ENCODE data around the gene LPA. TPM values are rescaled to one million over a fixed set of nuclear protein-coding genes. Genes with fewer than 3 reads are reported as not detected.
"Not testable (repeated sequence)": the region's sequence is repeated elsewhere in the genome, so short reads cannot be mapped to it uniquely, and the experiment has no call there.

The LPA gene
- total RNA-seq, 1 donor from 2014 or later = not detected

GRCh38 chr6:160581406-160581805 lies 82.7 kb downstream of the LPA start:
- TF ChIP-seq CTCF (IDR thresholded peaks at IDR 0.05) = no peak
- Mint-ChIP-seq H3K27ac (ENCODE audit: unreplicated experiment) (no peak overlapping the region), H3K4me1 (ENCODE audit: low read depth) (no peaks in the 10 kb centered on the region), H3K36me3 (ENCODE audit: low read depth) (no peaks in the 10 kb centered on the region), H3K9me3 (ENCODE audit: low read depth) (peaks cover 20% of the 10 kb centered on the region), H3K4me3 (ENCODE audit: unreplicated experiment) (no peak overlapping the region), H3K27me3 (ENCODE audit: low read depth) (no peaks in the 10 kb centered on the region)
- DNase-seq (ENCODE audit: low spot score) = no peak

GRCh38 chr6:160578515-160578914 lies 85.6 kb downstream of the LPA start:
- not testable (repeated sequence) for H3K36me3 Mint-ChIP-seq (ENCODE audit: low read depth); H3K4me1 Mint-ChIP-seq (ENCODE audit: low read depth)

DNA sequence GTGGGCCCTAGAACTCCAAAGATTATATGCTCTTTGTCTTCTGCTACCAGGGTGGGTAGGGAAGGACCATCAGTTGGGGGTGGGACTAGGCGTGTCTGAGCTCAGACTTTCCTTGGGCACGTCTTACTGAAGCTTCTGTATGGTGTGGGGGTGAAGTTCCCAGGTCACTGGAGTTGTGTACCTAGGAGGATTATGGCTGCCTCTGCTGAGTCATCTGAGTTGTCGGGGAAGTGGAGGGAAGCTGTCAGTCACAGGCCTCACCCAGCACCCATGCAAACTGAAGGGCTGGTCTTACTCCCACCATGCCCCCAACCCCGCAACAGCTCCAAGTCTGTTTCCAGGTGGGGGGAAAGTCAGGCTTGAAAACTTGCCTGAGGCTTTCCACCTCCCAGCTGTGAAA lies 90.1 kb downstream of the LPA start:
- H3K4me3 Mint-ChIP-seq (ENCODE audit: unreplicated experiment) = no peak overlapping the region
- H3K9me3 Mint-ChIP-seq (ENCODE audit: low read depth) = peaks cover 15% of the 10 kb centered on the region
- no peaks in the 10 kb centered on the region for H3K27me3 Mint-ChIP-seq (ENCODE audit: low read depth)
- H3K36me3 Mint-ChIP-seq (ENCODE audit: low read depth) = no peaks in the 10 kb centered on the region
- no peaks in the 10 kb centered on the region for H3K4me1 Mint-ChIP-seq (ENCODE audit: low read depth)
- DNase-seq (ENCODE audit: low spot score) = no peak
- H3K27ac Mint-ChIP-seq (ENCODE audit: unreplicated experiment) = no peak overlapping the region
- TF ChIP-seq CTCF (IDR thresholded peaks at IDR 0.05) = no peak

More at GRCh38 chr6:160578515-160578914, 85.6 kb downstream of the LPA start:
- not testable (repeated sequence) for H3K27me3 Mint-ChIP-seq (ENCODE audit: low read depth); DNase-seq (ENCODE audit: low spot score); H3K27ac Mint-ChIP-seq (ENCODE audit: unreplicated experiment); H3K4me3 Mint-ChIP-seq (ENCODE audit: unreplicated experiment)
- peaks cover 20% of the 10 kb centered on the region for H3K9me3 Mint-ChIP-seq (ENCODE audit: low read depth)

DNA sequence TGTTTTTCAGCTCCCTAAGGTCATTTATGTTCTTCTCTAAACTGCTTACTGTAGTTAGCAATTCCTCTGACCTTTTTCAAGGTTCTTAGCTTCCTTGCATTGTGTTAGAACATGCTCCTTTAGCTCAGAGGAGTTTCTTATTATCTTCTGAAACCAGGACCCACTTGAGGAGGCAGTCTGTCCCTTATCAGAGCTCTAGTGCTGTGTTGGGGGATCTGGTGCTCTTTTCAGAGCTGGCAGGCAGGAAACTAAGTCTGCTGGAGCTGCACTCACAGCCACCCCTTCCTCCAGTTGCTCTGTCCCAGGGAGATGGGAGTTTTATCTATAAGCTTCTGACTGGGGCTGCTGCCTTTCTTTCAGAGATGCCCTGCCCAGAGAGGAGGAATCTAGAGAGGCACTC lies 92.9 kb downstream of the LPA start:
- not testable (repeated sequence) for H3K27ac Mint-ChIP-seq (ENCODE audit: unreplicated experiment); DNase-seq (ENCODE audit: low spot score); H3K4me3 Mint-ChIP-seq (ENCODE audit: unreplicated experiment); H3K4me1 Mint-ChIP-seq (ENCODE audit: low read depth); H3K27me3 Mint-ChIP-seq (ENCODE audit: low read depth); H3K36me3 Mint-ChIP-seq (ENCODE audit: low read depth)
- peaks cover 17% of the 10 kb centered on the region for H3K9me3 Mint-ChIP-seq (ENCODE audit: low read depth)

DNA sequence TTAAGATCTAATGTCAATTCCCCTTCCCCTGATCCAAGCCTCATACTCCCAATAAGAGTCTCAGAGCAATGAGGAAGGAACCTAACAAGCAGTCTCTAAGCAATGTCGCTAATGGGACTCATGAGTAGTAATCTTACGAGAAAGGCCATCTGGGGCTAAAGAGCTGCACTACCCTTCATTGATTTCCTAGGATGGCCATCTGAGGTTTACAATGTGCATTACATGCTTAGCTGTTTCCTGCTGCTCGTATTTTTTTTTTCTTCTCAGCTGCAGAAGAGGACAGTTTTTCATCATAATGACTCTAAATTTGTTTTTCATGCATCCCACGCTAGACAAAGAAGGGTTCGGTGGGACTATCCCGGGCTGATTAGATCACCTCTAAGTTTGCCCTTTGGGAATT lies 119.3 kb downstream of the LPA start:
- Mint-ChIP-seq H3K27me3 (ENCODE audit: low read depth) (peaks cover 14% of the 10 kb centered on the region), H3K4me3 (ENCODE audit: unreplicated experiment) (no peak overlapping the region), H3K27ac (ENCODE audit: unreplicated experiment) (no peak overlapping the region), H3K4me1 (ENCODE audit: low read depth) (no peaks in the 10 kb centered on the region), H3K9me3 (ENCODE audit: low read depth) (no peaks in the 10 kb centered on the region), H3K36me3 (ENCODE audit: low read depth) (no peaks in the 10 kb centered on the region)
- no peak for DNase-seq (ENCODE audit: low spot score)
- TF ChIP-seq CTCF (IDR thresholded peaks at IDR 0.05) = no peak

DNA sequence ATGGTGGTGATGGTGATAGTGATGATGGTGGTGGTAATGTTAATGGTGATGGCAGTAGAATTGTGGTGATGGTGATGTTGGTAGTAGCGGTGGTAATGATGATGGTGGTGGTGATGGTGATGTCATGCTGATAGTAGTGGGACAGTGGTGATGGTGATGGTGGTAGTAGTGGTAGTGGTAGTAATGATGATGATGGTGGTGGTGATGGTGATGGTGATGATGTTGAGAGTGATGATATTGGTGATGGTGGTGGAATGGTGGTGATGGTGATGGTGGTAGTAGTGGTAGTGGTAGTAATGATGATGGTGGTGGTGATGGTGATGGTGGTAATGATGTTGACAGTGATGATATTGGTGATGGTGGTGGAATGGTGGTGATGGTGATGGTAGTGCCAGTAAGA lies 128.8 kb downstream of the LPA start:
- Mint-ChIP-seq H3K4me3 (ENCODE audit: unreplicated experiment) (no peak overlapping the region), H3K9me3 (ENCODE audit: low read depth) (peaks cover under 1% of the 10 kb centered on the region), H3K4me1 (ENCODE audit: low read depth) (no peaks in the 10 kb centered on the region), H3K27ac (ENCODE audit: unreplicated experiment) (no peak overlapping the region), H3K27me3 (ENCODE audit: low read depth) (peaks cover 14% of the 10 kb centered on the region), H3K36me3 (ENCODE audit: low read depth) (no peaks in the 10 kb centered on the region)
- no peak for DNase-seq (ENCODE audit: low spot score)
- TF ChIP-seq CTCF (IDR thresholded peaks at IDR 0.05) = no peak

Measured in chondrocyte (in vitro differentiated cells).